H9 (cell line): ENCODE data around the gene MMD. TPM values are rescaled to one million over a fixed set of nuclear protein-coding genes. Genes with fewer than 3 reads are reported as not detected.

ENCODE experiments used
- DNase-seq: peaks from one replicate; pipeline ENCODE4 v3.0.0-alpha.2; 2017
- H2AFZ ChIP-seq: one replicate; pipeline ENCODE4 v1.6.1; 2013; ENCODE audit warnings: mild to moderate bottlenecking, low read length, control low read depth, moderate library complexity
- H2AK5ac ChIP-seq: 2 replicates; pipeline ENCODE4 v1.6.1; 2013; ENCODE audit warnings: low read length, control low read depth, mixed read lengths; ENCODE audit not compliant: insufficient read length
- H2BK120ac ChIP-seq: one replicate; pipeline ENCODE4 v1.6.1; 2013; ENCODE audit warnings: low read depth, mild to moderate bottlenecking, low read length, control low read depth, inconsistent platforms; ENCODE audit not compliant: poor library complexity, severe bottlenecking
- H2BK12ac ChIP-seq: 2 replicates; pipeline ENCODE4 v1.6.1; 2013; ENCODE audit warnings: low read length, control low read depth, mixed read lengths, low read depth; ENCODE audit not compliant: insufficient read length
- H2BK15ac ChIP-seq: 2 replicates; pipeline ENCODE4 v1.6.1; 2013; ENCODE audit warnings: low read depth, low read length, control low read depth
- H2BK20ac ChIP-seq: one replicate; pipeline ENCODE4 v1.6.1; 2013; ENCODE audit warnings: low read depth, mild to moderate bottlenecking, low read length, control low read depth, inconsistent platforms; ENCODE audit not compliant: poor library complexity, severe bottlenecking
- H2BK5ac ChIP-seq: 2 replicates; pipeline ENCODE4 v1.6.1; 2013; ENCODE audit warnings: low read length, control low read depth, mixed read lengths; ENCODE audit not compliant: insufficient read length
- H3K14ac ChIP-seq: 2 replicates; pipeline ENCODE4 v1.6.1; 2013; ENCODE audit warnings: low read length, control low read depth; ENCODE audit not compliant: insufficient read depth
- H3K18ac ChIP-seq: 2 replicates; pipeline ENCODE4 v1.6.1; 2013; ENCODE audit warnings: low read depth, mild to moderate bottlenecking, mixed read lengths, low read length, control low read depth; ENCODE audit not compliant: insufficient read length
- H3K23ac ChIP-seq: 2 replicates; pipeline ENCODE4 v1.6.1; 2013; ENCODE audit warnings: low read length, control low read depth, mixed read lengths, low read depth; ENCODE audit not compliant: insufficient read length
- H3K23me2 ChIP-seq: 2 replicates; pipeline ENCODE4 v1.6.1; 2013; ENCODE audit warnings: low read depth, mild to moderate bottlenecking, mixed read lengths, low read length, control low read depth; ENCODE audit not compliant: insufficient read length, poor library complexity, severe bottlenecking
- H3K27ac ChIP-seq: 2 replicates; pipeline ENCODE4 v1.5.1; 2013; ENCODE audit warnings: low read length, control low read depth, mixed read lengths, low read depth; ENCODE audit not compliant: insufficient read length
- H3K27me3 ChIP-seq: 2 replicates; pipeline ENCODE4 v1.6.1; 2013; ENCODE audit warnings: low read length, control low read depth, inconsistent platforms; ENCODE audit not compliant: insufficient read depth
- H3K4ac ChIP-seq: 2 replicates; pipeline ENCODE4 v1.6.1; 2013; ENCODE audit warnings: low read depth, mild to moderate bottlenecking, control low read depth, inconsistent platforms, low read length, moderate library complexity
- H3K4me1 ChIP-seq: 2 replicates; pipeline ENCODE4 v1.6.1; 2013; ENCODE audit warnings: low read length, control low read depth, inconsistent platforms; ENCODE audit not compliant: insufficient read depth
- H3K4me2 ChIP-seq: 2 replicates; pipeline ENCODE4 v1.6.1; 2013; ENCODE audit warnings: low read length, control low read depth, mixed read lengths; ENCODE audit not compliant: insufficient read length, insufficient read depth
- H3K56ac ChIP-seq: 2 replicates; pipeline ENCODE4 v1.6.1; 2013; ENCODE audit warnings: low read depth, mild to moderate bottlenecking, mixed read lengths, low read length, control low read depth; ENCODE audit not compliant: insufficient read length
- H3K79me1 ChIP-seq: 2 replicates; pipeline ENCODE4 v1.6.1; 2013; ENCODE audit warnings: low read depth, mild to moderate bottlenecking, moderate library complexity, low read length, control low read depth, inconsistent platforms; ENCODE audit not compliant: insufficient read depth, poor library complexity, severe bottlenecking
- H3K79me2 ChIP-seq: 2 replicates; pipeline ENCODE4 v1.6.1; 2013; ENCODE audit warnings: low read length, control low read depth, inconsistent platforms; ENCODE audit not compliant: insufficient read depth
- H3K9ac ChIP-seq: 2 replicates; pipeline ENCODE4 v1.6.1; 2013; ENCODE audit warnings: low read length, control low read depth, mixed read lengths; ENCODE audit not compliant: insufficient read length; ENCODE audit errors: extremely low read depth
- H3K9me3 ChIP-seq: one replicate; pipeline ENCODE4 v1.6.1; 2013; ENCODE audit warnings: low read depth, low read length, inconsistent platforms; ENCODE audit not compliant: control insufficient read depth
- H3T11ph ChIP-seq: one replicate; pipeline ENCODE4 v1.6.1; 2013; ENCODE audit warnings: mild to moderate bottlenecking, low read length, control low read depth, inconsistent platforms
- H4K20me1 ChIP-seq: one replicate; pipeline ENCODE4 v1.6.1; 2013; ENCODE audit not compliant: control insufficient read depth, insufficient read length, insufficient read depth
- H4K5ac ChIP-seq: 2 replicates; pipeline ENCODE4 v1.6.1; 2013; ENCODE audit warnings: low read depth, mild to moderate bottlenecking, mixed read lengths, low read length, control low read depth; ENCODE audit not compliant: insufficient read length
- H4K8ac ChIP-seq: replicated peaks from 2 replicates; pipeline ENCODE4 v1.6.1; 2013; ENCODE audit warnings: low read length, control low read depth, mixed read lengths, low read depth; ENCODE audit not compliant: insufficient read length
- H4K91ac ChIP-seq: 2 replicates; pipeline ENCODE4 v1.6.1; 2013; ENCODE audit warnings: low read depth, mild to moderate bottlenecking, moderate library complexity, mixed read lengths, low read length, control low read depth; ENCODE audit not compliant: insufficient read length
- H3K27ac Mint-ChIP-seq, 3 experiments: 2 replicates in 2 of 3; 3 replicates in 1 of 3; pipeline ENCODE4 v1.8.0; 2020 to 2021; ENCODE audit warnings: mixed read lengths in 3 of 3, mild to moderate bottlenecking in 1 of 3, moderate library complexity in 1 of 3
- H3K27me3 Mint-ChIP-seq: 2 replicates; pipeline ENCODE4 v1.8.0; 2021; ENCODE audit warnings: low read depth, mild to moderate bottlenecking, moderate library complexity, mixed read lengths
- H3K36me3 Mint-ChIP-seq, 3 experiments: 2 replicates in 2 of 3; 3 replicates in 1 of 3; pipeline ENCODE4 v1.8.0; 2020 to 2021; ENCODE audit warnings: low read depth in 3 of 3, mixed read lengths in 3 of 3; ENCODE audit not compliant: insufficient read depth in 1 of 3
- H3K4me1 Mint-ChIP-seq, 2 experiments: 2 replicates each; pipeline ENCODE4 v1.8.0; 2020; ENCODE audit warnings: mixed read lengths in 2 of 2
- H3K4me3 Mint-ChIP-seq, 2 experiments: 2 replicates in 1 of 2; 3 replicates in 1 of 2; pipeline ENCODE4 v1.8.0; 2020 to 2021; ENCODE audit warnings: mild to moderate bottlenecking in 2 of 2, mixed read lengths in 2 of 2, moderate library complexity in 1 of 2
- H3K9me3 Mint-ChIP-seq, 2 experiments: 2 replicates in 1 of 2; 3 replicates in 1 of 2; pipeline ENCODE4 v1.8.0; 2020; ENCODE audit warnings: mild to moderate bottlenecking in 2 of 2, mixed read lengths in 2 of 2, moderate library complexity in 1 of 2
- CTCF ChIP-seq: fragments of 200-600 bp; sonication (generic); conservative IDR thresholded peaks from 3 replicates; pipeline ENCODE4 v1.8.0; 2021; ENCODE audit warnings: antibody characterized with exemption, mild to moderate bottlenecking
- WGBS: extraction: QIAGEN DNeasy Blood & Tissue Kit; methylation state at CpG from one replicate; pipeline ENCODE4 v1.1.7; 2013; ENCODE audit warnings: missing lambda C conversion rate, low lambda C conversion rate, mixed read lengths; ENCODE audit not compliant: insufficient read length; ENCODE audit errors: extremely low coverage; 5-methylcytosine and 5-hydroxymethylcytosine counted together
- total RNA-seq: library from RNA; stranded (reverse); gene quantifications from 2 replicates; pipeline ENCODE4 v1.2.1, GENCODE V29; 2021

The MMD gene
- total RNA-seq, 1 experiment from 2014 or later = 24.0 TPM

- no peaks in the 10 kb centered on the region; a peak in 2 of 7 replicates for H3K36me3 Mint-ChIP-seq
- Histone ChIP-seq H3K9ac (no peak overlapping the region), H3K27me3 (no peaks in the 10 kb centered on the region), H3K4me2 (no peak overlapping the region), H2BK5ac (no peak overlapping the region), H3K4me1 (no peaks in the 10 kb centered on the region), H3K27ac (no peak overlapping the region), H3K79me1 (no peaks in the 10 kb centered on the region), H2AFZ (no peak overlapping the region), H3T11ph (no peak overlapping the region), H2BK12ac (no peak overlapping the region), H3K56ac (no peak overlapping the region), H4K91ac (no peak overlapping the region), H4K8ac (no peak overlapping the region), H3K23ac (no peak overlapping the region), H2BK15ac (no peak overlapping the region), H3K4ac (no peak overlapping the region), H3K18ac (no peak overlapping the region), H3K23me2 (no peaks in the 10 kb centered on the region), H3K9me3 (no peaks in the 10 kb centered on the region), H4K20me1 (no peaks in the 10 kb centered on the region), H3K79me2 (no peaks in the 10 kb centered on the region), H2AK5ac (no peak overlapping the region), H3K14ac (no peak overlapping the region), H2BK20ac (no peak overlapping the region), H2BK120ac (no peak overlapping the region), H4K5ac (no peak overlapping the region)
- H3K4me1 Mint-ChIP-seq = peaks cover 8 to 17% of the 10 kb centered on the region in 2 experiments
- WGBS = no CpG with 5 or more reads among the region's 1 CpG
- peaks cover 0 to 5% of the 10 kb centered on the region in 2 experiments; a peak in 4 of 5 replicates for H3K9me3 Mint-ChIP-seq
- no peaks in the 10 kb centered on the region for H3K27me3 Mint-ChIP-seq
- no peak for DNase-seq
- TF ChIP-seq CTCF = no peak
- no peak overlapping the region for H3K4me3 Mint-ChIP-seq
- H3K27ac Mint-ChIP-seq = no peak overlapping the region
Observed at GRCh38 chr17:55434721-55435120, 13.1 kb upstream of the MMD start.
